HG03558 (cell line): ENCODE measurements around the gene SYT17.

Experiments
- ATAC-seq: cut with Tn5 transposase; IDR thresholded peaks from one replicate; pipeline ENCODE4 v1.9.1; 2021; ENCODE audit warnings: moderate number of reproducible peaks; ENCODE audit not compliant: unreplicated experiment; ENCODE audit errors: extremely low read depth

The SYT17 gene

DNA sequence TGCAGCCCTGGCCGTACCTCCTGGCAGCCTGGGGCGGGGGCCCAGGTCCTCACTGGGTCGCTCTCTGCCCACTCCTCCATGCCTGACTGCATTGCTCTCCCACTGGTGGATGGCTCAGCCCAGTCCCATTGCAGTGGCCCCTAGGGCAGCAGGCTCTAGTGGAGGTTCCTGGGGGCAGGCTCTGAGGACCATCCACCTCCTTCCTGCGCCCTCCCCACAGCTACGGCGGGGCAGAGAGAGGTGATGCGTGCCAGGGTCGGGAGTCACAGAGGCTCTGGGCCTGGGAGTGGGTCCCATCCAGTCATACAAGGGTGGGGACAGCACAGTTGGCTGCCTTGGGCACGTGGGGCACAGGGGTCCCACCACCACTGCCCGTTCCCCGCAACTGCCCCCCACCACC lies 73.5 kb downstream of the SYT17 start:
- ATAC-seq = no peak

DNA sequence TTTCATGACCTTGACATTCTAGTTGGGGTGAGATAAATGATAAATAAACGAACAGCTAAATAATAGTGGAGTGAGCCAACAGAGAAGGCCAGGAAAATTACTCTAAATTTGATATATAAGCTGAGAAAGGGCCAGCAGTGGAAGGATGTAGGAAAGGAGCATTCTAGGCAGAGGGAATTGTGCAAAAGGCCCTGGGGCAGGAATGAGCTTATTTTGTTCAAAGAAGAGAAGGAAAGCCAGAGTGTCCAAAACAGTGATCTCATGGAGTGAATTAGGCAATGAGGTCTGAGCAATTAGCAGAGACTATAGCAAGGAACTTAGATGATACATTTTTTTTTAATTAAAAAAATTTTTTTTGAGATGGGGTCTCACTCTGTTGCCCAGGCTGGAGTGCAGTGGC lies 74.1 kb downstream of the SYT17 start:
- ATAC-seq = no peak

GRCh38 chr16:19242987-19243575 lies 75.0 kb downstream of the SYT17 start:
- ATAC-seq = no peak

- ATAC-seq = no peak
Measured at GRCh38 chr16:19245326-19245925, 77.4 kb downstream of the SYT17 start.

DNA sequence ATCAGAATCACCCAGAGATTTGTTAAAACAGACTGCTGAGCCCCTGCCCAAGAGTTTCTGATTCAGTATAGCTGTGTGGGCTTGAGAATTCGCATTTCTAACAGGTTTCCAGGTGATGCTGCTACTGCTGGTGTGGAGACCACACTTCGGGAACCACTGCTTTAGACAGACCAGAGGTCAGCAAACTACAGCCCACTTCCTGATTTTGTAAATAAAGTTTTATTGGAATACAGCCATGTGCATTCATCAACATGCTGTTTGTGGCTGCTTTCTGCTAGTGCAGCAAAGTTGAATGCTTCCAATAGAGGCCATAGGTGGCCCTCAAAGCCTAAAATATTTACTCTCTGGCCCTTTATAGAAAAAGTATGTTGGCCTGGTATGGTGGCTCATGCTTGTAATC lies 84.9 kb downstream of the SYT17 start:
- no peak for ATAC-seq

- no peak for ATAC-seq
Measured at GRCh38 chr16:19254611-19255010, 86.6 kb downstream of the SYT17 start.

GRCh38 chr16:19264123-19264673 lies 96.2 kb downstream of the SYT17 start:
- no peak for ATAC-seq

- ATAC-seq = no peak
Measured at GRCh38 chr16:19265380-19265930, 97.4 kb downstream of the SYT17 start.

DNA sequence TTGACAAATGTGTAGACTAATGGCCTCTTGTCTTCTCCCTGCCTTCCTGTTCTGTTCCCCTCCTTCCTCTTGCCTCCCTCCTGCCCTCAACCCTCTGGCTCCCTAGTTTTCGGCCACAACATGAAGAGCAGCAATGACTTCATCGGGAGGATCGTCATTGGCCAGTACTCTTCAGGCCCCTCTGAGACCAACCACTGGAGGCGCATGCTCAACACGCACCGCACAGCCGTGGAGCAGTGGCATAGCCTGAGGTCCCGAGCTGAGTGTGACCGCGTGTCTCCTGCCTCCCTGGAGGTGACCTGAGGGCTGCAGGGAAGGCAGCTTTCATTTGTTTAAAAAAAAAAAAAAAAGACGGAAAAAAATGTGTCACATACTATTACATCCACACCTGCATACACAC lies 98.7 kb downstream of the SYT17 start:
- no peak for ATAC-seq

DNA sequence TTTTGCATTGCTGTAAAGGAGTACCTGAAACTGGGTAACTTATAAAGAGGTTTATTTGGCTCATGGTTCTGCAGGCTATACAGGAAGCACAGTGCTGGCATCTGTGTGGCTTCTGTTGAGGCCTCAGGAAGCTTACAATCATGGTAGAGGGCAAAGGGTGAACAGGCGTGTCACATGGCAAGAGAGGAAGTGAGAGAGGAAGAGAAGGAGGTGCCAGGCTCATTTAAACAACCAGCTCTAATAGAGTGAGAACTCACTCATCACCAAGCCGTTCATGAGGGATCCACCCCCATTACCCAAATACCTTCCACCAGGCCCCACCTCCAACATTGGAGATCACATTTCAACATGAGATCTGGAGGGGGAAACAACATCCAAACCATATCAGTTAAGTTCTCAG lies 101.1 kb downstream of the SYT17 start:
- no peak for ATAC-seq

DNA sequence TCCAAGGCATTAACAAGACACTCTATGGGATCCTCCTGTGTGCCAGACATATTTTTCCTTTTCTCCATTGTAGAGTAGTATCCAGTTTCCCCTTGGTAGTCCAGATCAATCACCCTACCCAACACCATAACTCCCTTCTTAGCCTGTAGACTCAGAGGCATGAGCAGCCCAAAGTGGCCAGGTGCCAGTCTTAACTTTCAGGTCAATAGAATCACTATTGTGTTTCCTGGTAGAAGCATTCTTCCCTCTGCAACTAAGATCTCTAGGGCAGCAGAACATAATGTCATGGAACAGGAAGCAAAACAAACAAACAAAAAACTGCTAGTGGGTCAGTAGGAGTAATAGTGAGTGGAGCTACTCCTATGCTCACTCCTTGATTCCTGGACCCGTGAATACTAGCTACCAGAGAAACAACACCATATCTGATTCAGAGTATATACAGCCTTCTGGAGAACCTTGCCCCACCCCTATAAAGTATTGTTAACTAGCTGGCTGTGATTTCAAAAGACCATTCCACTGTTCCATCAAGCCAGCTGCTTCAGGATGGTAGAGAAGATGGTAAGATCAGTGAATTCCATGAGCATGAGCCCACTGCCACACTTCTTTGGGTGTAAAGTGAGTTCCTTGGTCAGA lies 106.2 kb downstream of the SYT17 start:
- no peak for ATAC-seq

DNA sequence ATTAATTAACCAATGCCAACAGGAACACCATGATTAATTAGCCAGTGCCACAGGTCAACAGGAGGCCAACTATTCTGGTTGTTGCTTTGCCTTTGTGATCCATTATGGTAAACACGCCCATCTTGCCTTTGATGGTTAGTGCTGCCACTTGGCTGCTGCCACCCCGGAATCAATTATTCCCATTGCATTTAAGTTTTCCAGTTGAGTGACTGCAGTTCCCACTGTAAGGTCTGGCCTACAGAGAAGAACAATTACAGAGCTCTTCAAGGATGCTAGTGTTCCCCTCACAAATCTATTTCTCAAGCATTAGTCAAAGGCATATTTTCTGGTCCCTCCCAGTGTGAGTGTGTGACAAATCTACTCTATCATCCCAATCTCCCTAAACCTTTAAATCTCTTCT lies 110.4 kb downstream of the SYT17 start:
- no peak for ATAC-seq

DNA sequence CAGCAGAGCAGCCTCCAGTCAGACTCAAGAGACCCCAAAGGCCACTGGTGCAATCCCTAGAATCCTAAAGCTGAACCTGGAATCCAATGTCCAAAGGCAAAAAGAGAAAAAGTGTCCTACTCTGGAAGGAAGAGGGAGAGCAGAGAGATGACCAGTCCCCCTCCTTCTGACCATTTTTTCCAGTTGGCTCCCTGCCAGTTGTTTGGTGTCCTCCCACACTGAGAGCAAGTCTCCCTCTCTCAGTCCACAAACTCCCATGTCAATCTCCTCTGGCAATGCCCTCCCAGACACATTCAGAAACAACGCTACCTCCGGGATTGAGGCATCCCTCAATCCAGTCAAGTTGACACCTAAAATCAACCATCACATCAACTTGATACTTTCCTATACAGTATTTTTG lies 113.2 kb downstream of the SYT17 start:
- no peak for ATAC-seq

GRCh38 chr16:19282101-19282500 lies 114.1 kb downstream of the SYT17 start:
- no peak for ATAC-seq

DNA sequence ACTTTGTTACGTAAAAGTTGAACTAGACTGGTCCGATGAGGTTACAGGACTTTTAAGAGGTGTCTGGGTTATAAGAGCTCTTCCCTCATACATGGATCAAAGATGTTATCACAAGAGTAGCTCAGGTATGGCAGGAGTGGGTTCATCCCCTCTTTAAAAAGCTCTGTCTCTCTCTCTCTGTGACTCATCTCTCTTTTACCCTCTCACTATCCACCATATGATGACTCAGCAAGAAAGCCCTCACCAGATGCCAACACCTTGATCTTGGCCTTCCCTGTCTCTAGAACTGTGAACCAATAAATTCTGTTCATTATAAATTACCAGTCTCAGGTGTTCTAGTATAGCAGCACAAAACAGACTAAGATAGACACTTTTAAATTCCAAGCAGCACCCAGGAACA lies 115.6 kb downstream of the SYT17 start:
- ATAC-seq = no peak

- ATAC-seq = no peak
Measured at GRCh38 chr16:19284207-19284606, 116.2 kb downstream of the SYT17 start.

GRCh38 chr16:19285431-19285830 lies 117.4 kb downstream of the SYT17 start, which contains the start of gene CLEC19A:
CLEC19A (plus strand) TSS chr16:19285731; CDS start chr16:19285852, 121 bp downstream.
- ATAC-seq = no peak

DNA sequence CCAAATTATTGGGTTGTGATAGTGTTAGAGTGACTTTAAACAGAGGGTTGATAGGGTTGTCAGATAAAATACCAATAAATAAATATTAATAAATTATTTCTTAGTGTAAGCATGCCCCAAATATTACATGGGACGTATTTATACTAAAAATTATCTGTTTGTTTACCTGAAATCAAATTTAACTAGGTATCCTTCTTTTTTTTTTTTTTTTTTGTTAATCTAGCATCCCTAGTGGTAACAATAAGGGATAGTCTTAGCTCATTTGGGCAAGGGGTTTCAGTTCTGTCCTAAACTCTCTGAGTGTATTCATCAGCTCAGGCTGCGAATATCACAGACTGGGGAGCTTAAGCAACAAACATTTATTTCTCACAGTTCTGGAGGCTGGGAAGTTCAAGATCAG lies 118.8 kb downstream of the SYT17 start:
- ATAC-seq = no peak

GRCh38 chr16:19287241-19287640 lies 119.2 kb downstream of the SYT17 start:
- no peak for ATAC-seq

- ATAC-seq = no peak
Measured at GRCh38 chr16:19288872-19289799, 121.1 kb downstream of the SYT17 start.
